ENCODE results near the gene SLC25A15. TPM values are rescaled to one million over a fixed set of nuclear protein-coding genes. Genes with fewer than 3 reads are reported as not detected.

Gene SLC25A15
- total and polyA plus RNA-seq, 2 donors (not counting 1 experiment from before 2014, with no cell fraction given), result 6.8 to 9.6 TPM

GRCh38 chr13:40801255-40802217, 12.1 kb downstream of the SLC25A15 start:
- no peak for DNase-seq (ENCODE audit: low read depth in 2 of 2)
- Histone ChIP-seq H4K20me1 (ENCODE audit: control insufficient read depth, extremely low read depth, insufficient read depth, low read length) (no peaks in the 10 kb centered on the region), H3K27me3 (ENCODE audit: control insufficient read depth, insufficient read depth, low read length) (no peaks in the 10 kb centered on the region), H3K36me3 (ENCODE audit: control insufficient read depth, insufficient read depth, low read length) (peaks cover 3% of the 10 kb centered on the region), H3K9me3 (ENCODE audit: control insufficient read depth, insufficient read depth, low read depth, low read length) (no peaks in the 10 kb centered on the region), H2AFZ (ENCODE audit: low read length) (no peak overlapping the region), H3K9ac (ENCODE audit: insufficient read depth, low read length) (no peak overlapping the region), H3K4me1 (ENCODE audit: control insufficient read depth, extremely low read depth, insufficient read depth, low read length) (no peaks in the 10 kb centered on the region), H3K27ac (ENCODE audit: insufficient read depth, low read length) (no peak overlapping the region), H3K4me2 (ENCODE audit: extremely low read depth, insufficient read depth, low read length) (no peak overlapping the region), H3K79me2 (ENCODE audit: control insufficient read depth, insufficient read depth, low read length) (no peaks in the 10 kb centered on the region), H3K4me3 (replicated peaks in 1 of 4; ENCODE audit: control extremely low read depth in 1 of 4, insufficient read depth in 1 of 4, low read depth in 3 of 4, low read length in 4 of 4) (no peak overlapping the region)
- no peak for TF ChIP-seq EZH2 (IDR thresholded peaks at IDR 0.05; ENCODE audit: low read length, missing control alignments)
- TF ChIP-seq CTCF (conservative IDR thresholded peaks at IDR 0.05 in 1 of 2, IDR thresholded peaks at IDR 0.05 in 1 of 2; ENCODE audit: low read depth in 1 of 2, low read length in 2 of 2), result no peak

GRCh38 chr13:40803316-40803715, 13.9 kb downstream of the SLC25A15 start:
- Histone ChIP-seq H4K20me1 (ENCODE audit: control insufficient read depth, extremely low read depth, insufficient read depth, low read length) (no peaks in the 10 kb centered on the region), H3K27me3 (ENCODE audit: control insufficient read depth, insufficient read depth, low read length) (no peaks in the 10 kb centered on the region), H3K36me3 (ENCODE audit: control insufficient read depth, insufficient read depth, low read length) (peaks cover 3% of the 10 kb centered on the region), H3K4me1 (ENCODE audit: control insufficient read depth, extremely low read depth, insufficient read depth, low read length) (no peaks in the 10 kb centered on the region), H3K4me2 (ENCODE audit: extremely low read depth, insufficient read depth, low read length) (no peak overlapping the region), H3K9me3 (ENCODE audit: control insufficient read depth, insufficient read depth, low read depth, low read length) (no peaks in the 10 kb centered on the region), H2AFZ (ENCODE audit: low read length) (no peak overlapping the region), H3K4me3 (replicated peaks in 1 of 4; ENCODE audit: control extremely low read depth in 1 of 4, insufficient read depth in 1 of 4, low read depth in 3 of 4, low read length in 4 of 4) (no peak overlapping the region), H3K79me2 (ENCODE audit: control insufficient read depth, insufficient read depth, low read length) (no peaks in the 10 kb centered on the region), H3K9ac (ENCODE audit: insufficient read depth, low read length) (no peak overlapping the region), H3K27ac (ENCODE audit: insufficient read depth, low read length) (no peak overlapping the region)
- TF ChIP-seq EZH2 (IDR thresholded peaks at IDR 0.05; ENCODE audit: low read length, missing control alignments) (no peak), CTCF (conservative IDR thresholded peaks at IDR 0.05 in 1 of 2, IDR thresholded peaks at IDR 0.05 in 1 of 2; ENCODE audit: low read depth in 1 of 2, low read length in 2 of 2) (no peak)
- no peak for DNase-seq (ENCODE audit: low read depth in 2 of 2)

GRCh38 chr13:40806241-40806640, 16.8 kb downstream of the SLC25A15 start:
- Histone ChIP-seq H3K9ac (ENCODE audit: insufficient read depth, low read length) (no peak overlapping the region), H3K27ac (ENCODE audit: insufficient read depth, low read length) (no peak overlapping the region), H3K4me3 (replicated peaks in 1 of 4; ENCODE audit: control extremely low read depth in 1 of 4, insufficient read depth in 1 of 4, low read depth in 3 of 4, low read length in 4 of 4) (no peak overlapping the region), H4K20me1 (ENCODE audit: control insufficient read depth, extremely low read depth, insufficient read depth, low read length) (no peaks in the 10 kb centered on the region), H3K4me2 (ENCODE audit: extremely low read depth, insufficient read depth, low read length) (no peak overlapping the region), H3K9me3 (ENCODE audit: control insufficient read depth, insufficient read depth, low read depth, low read length) (no peaks in the 10 kb centered on the region), H3K4me1 (ENCODE audit: control insufficient read depth, extremely low read depth, insufficient read depth, low read length) (no peaks in the 10 kb centered on the region), H2AFZ (ENCODE audit: low read length) (no peak overlapping the region), H3K36me3 (ENCODE audit: control insufficient read depth, insufficient read depth, low read length) (peaks cover 1% of the 10 kb centered on the region), H3K27me3 (ENCODE audit: control insufficient read depth, insufficient read depth, low read length) (no peaks in the 10 kb centered on the region), H3K79me2 (ENCODE audit: control insufficient read depth, insufficient read depth, low read length) (no peaks in the 10 kb centered on the region)
- TF ChIP-seq EZH2 (IDR thresholded peaks at IDR 0.05; ENCODE audit: low read length, missing control alignments), result no peak
- DNase-seq (ENCODE audit: low read depth in 2 of 2), result no peak

All from fibroblast of lung (primary cell).